Gastroesophageal sphincter (tissue), 3 donors: ENCODE data around the gene SH3BP2.

Source experiments
- EP300 ChIP-seq: sonication (generic); formaldehyde crosslinking; IDR thresholded peaks from one replicate; pipeline ENCODE4 v1.6.1; 2017; ENCODE audit warnings: antibody characterized with exemption, mild to moderate bottlenecking
- POLR2A ChIP-seq, 2 donors: fragments of 450-650 bp; IDR thresholded peaks; one replicate each; pipeline ENCODE4 v1.6.1; 2017; ENCODE audit warnings: antibody characterized with exemption in 2 of 2, mild to moderate bottlenecking in 2 of 2, moderate library complexity in 1 of 2
- TF ChIP-seq, protein P1 (sequence below), 4 experiments: fragments of 200-600 bp in 2 of 4; fragments of 450-650 bp in 2 of 4; sonication (generic) in 1 of 4; IDR thresholded peaks; one replicate each; pipeline ENCODE4 v1.5.1; 2017 to 2019; ENCODE audit warnings: antibody characterized with exemption in 4 of 4, mild to moderate bottlenecking in 2 of 4, moderate library complexity in 2 of 4

DNA sequence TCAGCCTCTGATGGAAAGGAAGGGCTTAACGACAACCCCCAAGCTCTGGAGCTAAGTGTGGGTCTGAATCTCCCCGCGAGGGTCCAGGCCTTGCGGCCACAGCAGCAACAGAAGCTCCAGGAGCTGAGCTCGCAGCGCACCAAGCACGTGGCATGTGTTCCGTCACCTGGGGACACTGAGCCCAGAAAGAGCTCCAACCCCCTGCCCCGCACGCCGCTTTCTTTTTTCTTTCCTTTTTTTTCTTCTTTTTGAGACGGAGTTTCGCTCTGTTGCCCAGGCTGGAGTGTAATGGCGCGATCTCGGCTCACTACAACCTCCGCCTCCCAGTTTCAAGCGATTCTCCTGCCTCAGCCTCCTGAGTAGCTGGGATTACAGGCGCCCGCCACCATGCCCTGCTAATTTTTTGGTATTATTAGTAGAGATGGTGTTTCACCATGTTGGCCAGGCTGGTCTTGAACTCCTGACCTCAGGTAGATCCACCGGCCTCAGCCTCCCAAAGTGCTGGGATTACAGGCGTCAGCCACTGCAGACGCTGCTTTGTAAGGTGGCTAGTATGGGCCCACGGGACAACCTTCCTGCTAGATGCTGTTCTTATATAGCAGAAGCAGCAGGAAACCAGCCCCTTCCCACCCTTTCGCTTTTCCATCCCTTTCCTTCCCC lies 36.1 kb upstream of the SH3BP2 start:
- TF ChIP-seq EP300, result no peak
- TF ChIP-seq, protein P1, sequence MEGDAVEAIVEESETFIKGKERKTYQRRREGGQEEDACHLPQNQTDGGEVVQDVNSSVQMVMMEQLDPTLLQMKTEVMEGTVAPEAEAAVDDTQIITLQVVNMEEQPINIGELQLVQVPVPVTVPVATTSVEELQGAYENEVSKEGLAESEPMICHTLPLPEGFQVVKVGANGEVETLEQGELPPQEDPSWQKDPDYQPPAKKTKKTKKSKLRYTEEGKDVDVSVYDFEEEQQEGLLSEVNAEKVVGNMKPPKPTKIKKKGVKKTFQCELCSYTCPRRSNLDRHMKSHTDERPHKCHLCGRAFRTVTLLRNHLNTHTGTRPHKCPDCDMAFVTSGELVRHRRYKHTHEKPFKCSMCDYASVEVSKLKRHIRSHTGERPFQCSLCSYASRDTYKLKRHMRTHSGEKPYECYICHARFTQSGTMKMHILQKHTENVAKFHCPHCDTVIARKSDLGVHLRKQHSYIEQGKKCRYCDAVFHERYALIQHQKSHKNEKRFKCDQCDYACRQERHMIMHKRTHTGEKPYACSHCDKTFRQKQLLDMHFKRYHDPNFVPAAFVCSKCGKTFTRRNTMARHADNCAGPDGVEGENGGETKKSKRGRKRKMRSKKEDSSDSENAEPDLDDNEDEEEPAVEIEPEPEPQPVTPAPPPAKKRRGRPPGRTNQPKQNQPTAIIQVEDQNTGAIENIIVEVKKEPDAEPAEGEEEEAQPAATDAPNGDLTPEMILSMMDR (IDR thresholded peaks at IDR 0.05), result no peak
- TF ChIP-seq POLR2A (IDR thresholded peaks at IDR 0.05), result no peak
